Central memory CD8-positive, alpha-beta T cell (primary cell): ENCODE results near the gene IL36RN.

Source experiments
- ATAC-seq: fragments of 150-1000 bp; cut with Tn5 transposase; replicated peaks from 2 replicates; pipeline ENCODE4 v1.10.0; 2022; ENCODE audit warnings: mild to moderate bottlenecking, moderate FRiP score, moderate number of reproducible peaks; ENCODE audit not compliant: poor library complexity, severe bottlenecking; ENCODE audit errors: extremely low read depth
- DNase-seq, 2 donors: peaks; one replicate each; pipeline ENCODE4 v3.0.0; 2021; ENCODE audit warnings: low spot score in 2 of 2
- H3K27ac Mint-ChIP-seq: one replicate; pipeline ENCODE4 v1.8.0; 2022; ENCODE audit warnings: low read depth, mild to moderate bottlenecking, moderate library complexity, mixed read lengths
- H3K27me3 Mint-ChIP-seq: one replicate; pipeline ENCODE4 v1.8.0; 2022; ENCODE audit warnings: mixed read lengths
- H3K36me3 Mint-ChIP-seq: one replicate; pipeline ENCODE4 v1.8.0; 2022; ENCODE audit warnings: mild to moderate bottlenecking, moderate library complexity, mixed read lengths; ENCODE audit not compliant: insufficient read depth
- H3K4me1 Mint-ChIP-seq: one replicate; pipeline ENCODE4 v1.8.0; 2022; ENCODE audit warnings: mixed read lengths
- H3K4me3 Mint-ChIP-seq: one replicate; pipeline ENCODE4 v1.8.0; 2022; ENCODE audit warnings: mild to moderate bottlenecking, moderate library complexity, mixed read lengths
- H3K9me3 Mint-ChIP-seq: one replicate; pipeline ENCODE4 v1.8.0; 2022; ENCODE audit warnings: mixed read lengths

Gene IL36RN

GRCh38 chr2:113068706-113069485 is 9.9 kb downstream of the IL36RN start:
- no peak overlapping the region for H3K4me3 Mint-ChIP-seq
- no peak for DNase-seq
- ATAC-seq, result no peak
- peaks cover 2% of the 10 kb centered on the region for H3K36me3 Mint-ChIP-seq
- no peak overlapping the region for H3K27ac Mint-ChIP-seq
- H3K9me3 Mint-ChIP-seq, result no peaks in the 10 kb centered on the region
- no peaks in the 10 kb centered on the region for H3K4me1 Mint-ChIP-seq
- H3K27me3 Mint-ChIP-seq, result peaks cover 23% of the 10 kb centered on the region

GRCh38 chr2:113069676-113070605 is 10.9 kb downstream of the IL36RN start:
- peaks cover 28% of the 10 kb centered on the region for H3K27me3 Mint-ChIP-seq
- H3K4me1 Mint-ChIP-seq, result peaks cover 3% of the 10 kb centered on the region
- ATAC-seq (no peak), DNase-seq (no peak)
- no peak overlapping the region for H3K4me3 Mint-ChIP-seq
- H3K27ac Mint-ChIP-seq, result no peak overlapping the region
- H3K36me3 Mint-ChIP-seq, result peaks cover 2% of the 10 kb centered on the region
- no peaks in the 10 kb centered on the region for H3K9me3 Mint-ChIP-seq

- Mint-ChIP-seq H3K36me3 (peaks cover 2% of the 10 kb centered on the region), H3K27ac (no peak overlapping the region), H3K27me3 (peaks cover 33% of the 10 kb centered on the region), H3K9me3 (no peaks in the 10 kb centered on the region), H3K4me3 (no peak overlapping the region), H3K4me1 (peaks cover 7% of the 10 kb centered on the region)
- DNase-seq (no peak), ATAC-seq (no peak)
Measured at GRCh38 chr2:113070606-113070975, 11.6 kb downstream of the IL36RN start.

GRCh38 chr2:113072584-113072983 is 13.6 kb downstream of the IL36RN start:
- Mint-ChIP-seq H3K4me1 (peaks cover 7% of the 10 kb centered on the region), H3K4me3 (no peak overlapping the region), H3K9me3 (no peaks in the 10 kb centered on the region), H3K27me3 (peaks cover 36% of the 10 kb centered on the region), H3K27ac (no peak overlapping the region), H3K36me3 (no peaks in the 10 kb centered on the region)
- no peak for ATAC-seq
- DNase-seq, result no peak

- DNase-seq (no peak), ATAC-seq (no peak)
- H3K27me3 Mint-ChIP-seq, result peaks cover 37% of the 10 kb centered on the region
- H3K4me3 Mint-ChIP-seq, result no peak overlapping the region
- H3K4me1 Mint-ChIP-seq, result peaks cover 7% of the 10 kb centered on the region
- no peaks in the 10 kb centered on the region for H3K9me3 Mint-ChIP-seq
- no peaks in the 10 kb centered on the region for H3K36me3 Mint-ChIP-seq
- no peak overlapping the region for H3K27ac Mint-ChIP-seq
Measured at GRCh38 chr2:113073325-113073834, 14.4 kb downstream of the IL36RN start.

GRCh38 chr2:113075030-113075429 is 16.0 kb downstream of the IL36RN start:
- no peak overlapping the region for H3K27ac Mint-ChIP-seq
- no peak for ATAC-seq
- DNase-seq, result no peak
- no peaks in the 10 kb centered on the region for H3K36me3 Mint-ChIP-seq
- peaks cover 35% of the 10 kb centered on the region for H3K27me3 Mint-ChIP-seq
- no peak overlapping the region for H3K4me3 Mint-ChIP-seq
- no peaks in the 10 kb centered on the region for H3K9me3 Mint-ChIP-seq
- peaks cover 7% of the 10 kb centered on the region for H3K4me1 Mint-ChIP-seq

GRCh38 chr2:113075600-113075999 is 16.6 kb downstream of the IL36RN start:
- Mint-ChIP-seq H3K4me3 (no peak overlapping the region), H3K4me1 (peaks cover 7% of the 10 kb centered on the region), H3K27me3 (peaks cover 34% of the 10 kb centered on the region), H3K36me3 (no peaks in the 10 kb centered on the region), H3K27ac (no peak overlapping the region), H3K9me3 (no peaks in the 10 kb centered on the region)
- DNase-seq (no peak), ATAC-seq (no peak)

- Mint-ChIP-seq H3K27me3 (peaks cover 34% of the 10 kb centered on the region), H3K36me3 (no peaks in the 10 kb centered on the region), H3K27ac (no peak overlapping the region), H3K4me1 (peaks cover 7% of the 10 kb centered on the region), H3K9me3 (no peaks in the 10 kb centered on the region), H3K4me3 (no peak overlapping the region)
- no peak for DNase-seq
- no peak for ATAC-seq
Measured at GRCh38 chr2:113076954-113077669, 18.1 kb downstream of the IL36RN start.

GRCh38 chr2:113077921-113078320 is 18.9 kb downstream of the IL36RN start:
- Mint-ChIP-seq H3K36me3 (no peaks in the 10 kb centered on the region), H3K27me3 (peaks cover 34% of the 10 kb centered on the region), H3K27ac (no peak overlapping the region), H3K9me3 (no peaks in the 10 kb centered on the region), H3K4me3 (no peak overlapping the region), H3K4me1 (peaks cover 7% of the 10 kb centered on the region)
- ATAC-seq (no peak), DNase-seq (no peak)

- no peak overlapping the region for H3K27ac Mint-ChIP-seq
- H3K36me3 Mint-ChIP-seq, result no peaks in the 10 kb centered on the region
- no peak overlapping the region for H3K4me3 Mint-ChIP-seq
- DNase-seq (no peak), ATAC-seq (no peak)
- H3K9me3 Mint-ChIP-seq, result no peaks in the 10 kb centered on the region
- peaks cover 34% of the 10 kb centered on the region for H3K27me3 Mint-ChIP-seq
- peaks cover 7% of the 10 kb centered on the region for H3K4me1 Mint-ChIP-seq
Measured at GRCh38 chr2:113078350-113078839, 19.4 kb downstream of the IL36RN start.

- H3K4me3 Mint-ChIP-seq, result no peak overlapping the region
- no peak for DNase-seq
- ATAC-seq, result no peak
- H3K27me3 Mint-ChIP-seq, result peaks cover 34% of the 10 kb centered on the region
- no peak overlapping the region for H3K27ac Mint-ChIP-seq
- peaks cover 7% of the 10 kb centered on the region for H3K4me1 Mint-ChIP-seq
- H3K36me3 Mint-ChIP-seq, result no peaks in the 10 kb centered on the region
- H3K9me3 Mint-ChIP-seq, result no peaks in the 10 kb centered on the region
Measured at GRCh38 chr2:113079131-113079530, 20.1 kb downstream of the IL36RN start.

GRCh38 chr2:113080134-113080533 is 21.1 kb downstream of the IL36RN start:
- ATAC-seq (peak; percentile 43), DNase-seq (no peak)
- Mint-ChIP-seq H3K36me3 (no peaks in the 10 kb centered on the region), H3K4me1 (peaks cover 2% of the 10 kb centered on the region), H3K27ac (no peak overlapping the region), H3K4me3 (no peak overlapping the region), H3K9me3 (no peaks in the 10 kb centered on the region), H3K27me3 (peaks cover 27% of the 10 kb centered on the region)
